ENCODE data around the gene PHLPP1. TPM values are rescaled to one million over a fixed set of nuclear protein-coding genes. Genes with fewer than 3 reads are reported as not detected.

PHLPP1 gene
- total RNA-seq, 4 donors from 2014 or later: 6.3 to 18.0 (median 10.4) TPM

DNA sequence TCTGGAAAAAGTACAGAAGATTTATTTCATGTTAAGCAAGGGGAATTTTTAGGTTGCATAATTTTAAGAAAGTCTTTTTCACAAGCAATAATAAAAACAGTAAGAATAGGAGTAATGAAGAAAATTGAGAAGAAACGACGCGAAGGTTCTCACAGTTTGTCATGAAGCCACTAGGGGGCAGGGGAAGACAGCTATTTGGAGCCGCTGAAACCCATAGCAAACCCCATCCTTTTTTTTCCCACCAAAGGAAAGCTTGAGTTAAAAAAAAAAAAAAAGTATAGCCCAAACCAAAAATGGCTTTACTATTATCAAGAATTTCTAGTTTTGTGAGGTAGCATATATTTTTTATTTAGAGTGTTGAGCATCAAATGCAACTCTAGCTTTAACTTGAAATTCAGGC lies 300.9 kb downstream of the PHLPP1 start:
- ATAC-seq (ENCODE audit: low FRiP score) (no peak), DNase-seq (ENCODE audit: low spot score) (no peak)
- TF ChIP-seq, protein P1, sequence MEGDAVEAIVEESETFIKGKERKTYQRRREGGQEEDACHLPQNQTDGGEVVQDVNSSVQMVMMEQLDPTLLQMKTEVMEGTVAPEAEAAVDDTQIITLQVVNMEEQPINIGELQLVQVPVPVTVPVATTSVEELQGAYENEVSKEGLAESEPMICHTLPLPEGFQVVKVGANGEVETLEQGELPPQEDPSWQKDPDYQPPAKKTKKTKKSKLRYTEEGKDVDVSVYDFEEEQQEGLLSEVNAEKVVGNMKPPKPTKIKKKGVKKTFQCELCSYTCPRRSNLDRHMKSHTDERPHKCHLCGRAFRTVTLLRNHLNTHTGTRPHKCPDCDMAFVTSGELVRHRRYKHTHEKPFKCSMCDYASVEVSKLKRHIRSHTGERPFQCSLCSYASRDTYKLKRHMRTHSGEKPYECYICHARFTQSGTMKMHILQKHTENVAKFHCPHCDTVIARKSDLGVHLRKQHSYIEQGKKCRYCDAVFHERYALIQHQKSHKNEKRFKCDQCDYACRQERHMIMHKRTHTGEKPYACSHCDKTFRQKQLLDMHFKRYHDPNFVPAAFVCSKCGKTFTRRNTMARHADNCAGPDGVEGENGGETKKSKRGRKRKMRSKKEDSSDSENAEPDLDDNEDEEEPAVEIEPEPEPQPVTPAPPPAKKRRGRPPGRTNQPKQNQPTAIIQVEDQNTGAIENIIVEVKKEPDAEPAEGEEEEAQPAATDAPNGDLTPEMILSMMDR (IDR thresholded peaks at IDR 0.05): peak in 1 of 3 donors; percentile 25

DNA sequence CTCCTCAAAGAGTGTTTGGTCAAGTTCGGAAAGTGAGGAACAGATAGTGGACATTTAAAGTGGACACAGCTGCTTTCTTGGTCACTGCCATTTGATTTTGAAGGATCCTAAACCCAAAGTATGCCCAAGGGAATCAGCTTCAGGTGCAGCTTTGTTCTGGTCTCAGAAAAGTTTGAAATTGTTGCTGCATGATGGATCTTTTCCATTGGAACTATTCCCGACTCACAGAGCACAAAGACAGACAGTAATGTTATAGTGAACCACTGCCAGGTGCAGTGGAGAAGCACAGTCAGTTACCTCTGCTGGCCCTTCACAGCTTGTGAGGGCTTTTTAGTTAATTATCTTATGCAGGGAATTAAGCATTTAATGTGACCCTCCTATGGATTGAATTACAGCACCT lies 301.7 kb downstream of the PHLPP1 start:
- no peak for DNase-seq (ENCODE audit: low spot score)
- TF ChIP-seq, protein P1 (IDR thresholded peaks at IDR 0.05): no peak
- ATAC-seq (ENCODE audit: low FRiP score): no peak

DNA sequence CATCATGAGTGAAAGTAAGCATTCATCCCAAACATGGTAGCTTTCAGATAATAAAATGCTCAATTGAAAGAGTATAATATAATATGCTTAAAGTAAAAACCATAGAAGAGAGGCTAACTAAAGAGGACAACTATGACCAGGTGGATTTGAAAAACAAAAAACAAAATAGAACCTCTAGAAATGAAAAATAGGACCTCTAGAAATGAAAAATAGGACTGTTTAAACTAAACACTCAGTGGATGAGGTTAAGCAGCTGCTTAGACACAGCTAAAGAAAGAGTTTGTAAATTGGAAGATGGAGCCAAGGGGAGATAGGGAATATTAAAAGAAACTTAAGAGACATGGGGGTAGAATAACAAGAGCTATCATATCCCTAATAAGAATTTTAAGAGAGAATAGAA lies 302.6 kb downstream of the PHLPP1 start:
- TF ChIP-seq, protein P1 (IDR thresholded peaks at IDR 0.05): no peak
- no peak for ATAC-seq (ENCODE audit: low FRiP score)
- no peak for DNase-seq (ENCODE audit: low spot score)

DNA sequence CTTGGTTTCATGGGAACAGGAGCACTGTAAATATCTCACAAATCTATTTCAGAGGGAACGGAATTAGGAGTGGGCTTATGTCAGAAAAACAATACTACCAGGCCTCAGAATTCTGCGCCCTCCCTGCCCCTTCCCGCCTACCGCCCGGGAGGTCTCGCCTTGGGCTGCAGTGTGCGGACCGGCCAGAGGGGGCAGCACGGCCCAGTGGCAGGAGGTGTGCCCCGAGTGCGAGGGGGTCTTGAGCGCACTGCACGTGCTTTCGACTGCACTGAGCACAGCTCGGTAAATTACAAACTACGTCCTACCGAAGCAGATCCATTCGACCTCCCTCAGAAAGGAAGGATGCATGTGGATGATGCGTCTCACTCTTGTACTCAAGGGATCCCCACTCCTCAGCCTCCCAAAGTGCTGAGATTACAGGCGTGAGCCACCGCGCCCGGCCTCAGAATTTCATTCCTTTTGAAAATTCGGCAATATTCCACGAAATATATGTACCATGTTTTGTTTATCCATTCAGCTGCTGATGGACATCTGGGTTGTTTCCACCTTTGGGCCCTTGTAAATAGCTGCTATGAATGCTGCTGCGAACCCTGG lies 307.2 kb downstream of the PHLPP1 start:
- no peak for ATAC-seq (ENCODE audit: low FRiP score)
- no peak for DNase-seq (ENCODE audit: low spot score)
- TF ChIP-seq, protein P1 (IDR thresholded peaks at IDR 0.05): no peak

DNA sequence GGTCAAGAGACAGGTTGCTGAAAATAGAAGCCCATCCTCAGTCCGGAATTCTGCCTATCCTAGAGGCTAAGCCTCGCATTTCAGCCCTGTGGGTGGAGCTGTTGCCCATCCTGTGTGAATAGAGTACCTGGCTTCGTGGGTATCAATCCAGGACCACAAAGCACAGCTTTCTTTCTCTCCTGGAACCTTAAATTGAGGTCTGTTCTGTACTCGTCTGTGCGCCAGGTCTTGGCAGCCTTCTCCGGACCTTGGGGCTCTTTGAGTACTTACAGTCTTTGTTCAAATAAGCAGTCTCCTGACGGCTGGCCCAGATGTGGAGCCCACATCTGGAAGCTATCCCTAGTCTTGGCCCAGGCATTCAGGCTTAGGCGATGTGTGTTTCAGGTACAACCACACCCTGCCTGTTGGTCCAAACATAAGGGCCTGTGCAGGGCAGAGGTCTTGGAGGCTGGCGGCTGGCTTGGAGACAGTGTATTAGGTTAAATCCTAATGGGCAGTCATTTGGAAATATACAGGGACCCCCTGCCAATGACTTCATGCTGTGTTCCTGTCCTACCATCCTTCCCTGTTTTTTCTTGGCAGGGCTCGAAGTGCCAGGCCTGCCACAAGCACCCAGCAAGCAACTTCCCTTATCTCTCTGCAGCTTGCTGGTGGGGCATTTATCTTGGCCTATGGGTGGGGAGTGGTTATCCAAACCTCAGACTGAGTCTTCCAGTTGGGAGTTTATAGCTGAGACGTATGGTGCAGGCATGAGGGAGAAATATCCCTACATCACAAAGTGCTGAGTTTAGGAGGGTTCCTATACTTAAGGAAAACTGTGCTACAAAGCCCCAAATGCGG lies 310.1 kb downstream of the PHLPP1 start:
- TF ChIP-seq, protein P1 (IDR thresholded peaks at IDR 0.05): no peak
- ATAC-seq (ENCODE audit: low FRiP score) (no peak), DNase-seq (ENCODE audit: low spot score) (no peak)

DNA sequence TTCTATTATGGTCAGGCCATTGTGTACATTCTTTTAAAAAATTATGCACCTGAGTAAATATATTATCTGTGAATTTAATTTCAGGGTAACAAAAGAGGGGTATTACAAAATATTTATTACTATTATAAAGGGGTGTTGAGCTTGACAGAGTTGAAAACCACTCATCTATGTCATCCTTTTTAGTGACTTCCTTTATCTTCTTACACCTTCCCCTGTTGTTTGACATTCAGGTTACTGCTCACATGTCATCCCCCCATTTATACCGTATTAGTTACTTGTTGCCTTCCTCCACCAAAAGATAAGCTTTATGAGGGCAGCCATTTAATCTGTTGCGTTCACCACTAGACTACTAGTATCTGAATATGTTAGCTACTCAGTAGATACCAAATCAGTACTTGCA lies 313.0 kb downstream of the PHLPP1 start:
- ATAC-seq (ENCODE audit: low FRiP score): no peak
- TF ChIP-seq, protein P1 (IDR thresholded peaks at IDR 0.05): no peak
- no peak for DNase-seq (ENCODE audit: low spot score)

Small RNA genes lying within 50 kb of the gene (small RNA-seq; reads per million reads assigned to genes)
- not detected for gene RNU6-142P

Other genes starting within 250 kb of the PHLPP1 start
- gene ZCCHC2, start 192.5 kb upstream of the PHLPP1 start, total RNA-seq: 10 to 100 TPM; 22.1 to 37.1 (median 30.7) TPM